WI38 (cell line): Measurements from ENCODE around the gene CHST4.
"Not testable (repeated sequence)": the region's sequence is repeated elsewhere in the genome, so short reads cannot be mapped to it uniquely, and the experiment has no call there.

Experiments
- H3K4me3 ChIP-seq: 2 replicates; pipeline ENCODE4 v1.5.1; 2011; ENCODE audit warnings: low read depth, mild to moderate bottlenecking, control low read depth, low read length
- CTCF ChIP-seq: IDR thresholded peaks from 2 replicates; pipeline ENCODE4 v1.5.1; 2012; ENCODE audit warnings: low read depth, mild to moderate bottlenecking, control low read depth, low read length

CHST4 gene

GRCh38 chr16:71572497-71573116 lies 46.4 kb downstream of the CHST4 start:
- no peak overlapping the region for H3K4me3 ChIP-seq
- TF ChIP-seq CTCF: no peak

GRCh38 chr16:71573387-71574094 lies 47.3 kb downstream of the CHST4 start:
- H3K4me3 ChIP-seq: no peak overlapping the region
- TF ChIP-seq CTCF: no peak

GRCh38 chr16:71574702-71575101 lies 48.5 kb downstream of the CHST4 start:
- no peak for TF ChIP-seq CTCF
- H3K4me3 ChIP-seq: no peak overlapping the region

- no peak within 1 kb of the TSS for H3K4me3 ChIP-seq
- TF ChIP-seq CTCF: no peak
Observed at GRCh38 chr16:71576971-71577370, 50.7 kb downstream of the CHST4 start, which contains the start of gene TAT. TSS of gene TAT (minus strand) at chr16:71577092. CDS start at chr16:71576415, 677 bp downstream.

- H3K4me3 ChIP-seq: not testable (repeated sequence)
Observed at GRCh38 chr16:71582553-71582848, 56.3 kb downstream of the CHST4 start.

GRCh38 chr16:71584543-71585317 lies 58.5 kb downstream of the CHST4 start:
- no peak for TF ChIP-seq CTCF
- no peak overlapping the region for H3K4me3 ChIP-seq

- no peak for TF ChIP-seq CTCF
- H3K4me3 ChIP-seq: no peak overlapping the region
Observed at GRCh38 chr16:71585318-71585703, 59.1 kb downstream of the CHST4 start.
